Stimulated activated CD8-positive, alpha-beta memory T cell treated with anti-CD3 and anti-CD28 coated beads, Interleukin-7, amount 100 ng/mL, for 1 hour (primary cell): ENCODE data around the gene PCDHA7.
"Not testable (repeated sequence)": the region's sequence is repeated elsewhere in the genome, so short reads cannot be mapped to it uniquely, and the experiment has no call there.

Experiments
- DNase-seq, 2 donors: peaks; one replicate each; pipeline ENCODE4 v3.0.0-alpha.2; 2020; ENCODE audit warnings: low read depth in 2 of 2

The PCDHA7 gene

GRCh38 chr5:140862441-140863295 lies 28.6 kb downstream of the PCDHA7 start:
- no peak for DNase-seq

GRCh38 chr5:140868721-140869554 lies 34.9 kb downstream of the PCDHA7 start, which contains the start of gene PCDHA11:
PCDHA11 (plus strand) TSS chr5:140868957; CDS start chr5:140869104, 147 bp downstream.
- DNase-seq: no peak

- no peak for DNase-seq
Measured at GRCh38 chr5:140869555-140869886, 35.5 kb downstream of the PCDHA7 start.

GRCh38 chr5:140870221-140871201 lies 36.4 kb downstream of the PCDHA7 start:
- no peak for DNase-seq

DNA sequence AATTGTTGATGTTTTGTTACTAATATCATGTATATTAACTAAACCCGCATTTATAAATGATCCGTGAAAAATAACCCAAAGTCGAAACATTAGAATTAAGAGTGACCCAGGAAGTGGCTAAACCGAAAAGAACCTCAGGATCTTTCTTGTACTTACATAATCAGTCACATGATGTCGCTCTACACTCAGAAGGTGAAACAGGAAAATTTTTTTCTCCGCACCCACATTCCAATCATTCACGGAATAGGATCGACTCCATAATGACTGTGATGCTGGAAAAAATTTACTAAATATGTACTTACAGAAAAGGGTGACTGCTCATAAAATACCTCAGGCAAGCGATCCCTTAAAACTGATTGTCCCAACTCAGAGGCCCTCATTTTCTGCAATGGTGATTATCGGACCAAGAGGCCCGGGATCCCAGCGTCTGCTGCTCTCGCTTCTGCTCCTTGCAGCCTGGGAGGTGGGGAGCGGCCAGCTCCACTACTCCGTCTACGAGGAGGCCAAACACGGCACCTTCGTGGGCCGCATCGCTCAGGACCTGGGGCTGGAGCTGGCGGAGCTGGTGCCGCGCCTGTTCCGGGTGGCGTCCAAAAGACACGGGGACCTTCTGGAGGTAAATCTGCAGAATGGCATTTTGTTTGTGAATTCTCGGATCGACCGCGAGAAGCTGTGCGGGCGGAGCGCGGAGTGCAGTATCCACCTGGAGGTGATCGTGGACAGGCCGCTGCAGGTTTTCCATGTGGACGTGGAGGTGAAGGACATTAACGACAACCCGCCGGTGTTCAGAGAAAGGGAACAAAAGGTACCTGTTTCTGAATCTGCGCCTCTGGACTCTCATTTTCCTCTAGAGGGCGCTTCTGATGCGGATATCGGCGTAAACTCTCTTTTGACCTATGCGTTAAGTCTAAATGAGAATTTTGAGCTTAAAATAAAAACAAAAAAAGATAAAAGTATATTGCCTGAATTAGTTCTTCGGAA lies 41.3 kb downstream of the PCDHA7 start, which contains the start of gene PCDHA12:
PCDHA12 (plus strand) TSS at position 224 of the 981 bp plus-strand sequence; CDS start at position 389, 165 bp downstream.
- no peak for DNase-seq

- DNase-seq: not testable (repeated sequence)
Measured at GRCh38 chr5:140876541-140877261, 42.6 kb downstream of the PCDHA7 start.

- DNase-seq: no peak
Measured at GRCh38 chr5:140877262-140877581, 43.2 kb downstream of the PCDHA7 start.

- no peak for DNase-seq
Measured at GRCh38 chr5:140881889-140882590, 48.0 kb downstream of the PCDHA7 start, which contains the start of gene PCDHA13. PCDHA13 (plus strand) TSS chr5:140882124; CDS start chr5:140882269, 145 bp downstream.

- no peak for DNase-seq
Measured at GRCh38 chr5:140882591-140882899, 48.5 kb downstream of the PCDHA7 start.

- no peak for DNase-seq
Measured at GRCh38 chr5:140883373-140883772, 49.3 kb downstream of the PCDHA7 start.

DNA sequence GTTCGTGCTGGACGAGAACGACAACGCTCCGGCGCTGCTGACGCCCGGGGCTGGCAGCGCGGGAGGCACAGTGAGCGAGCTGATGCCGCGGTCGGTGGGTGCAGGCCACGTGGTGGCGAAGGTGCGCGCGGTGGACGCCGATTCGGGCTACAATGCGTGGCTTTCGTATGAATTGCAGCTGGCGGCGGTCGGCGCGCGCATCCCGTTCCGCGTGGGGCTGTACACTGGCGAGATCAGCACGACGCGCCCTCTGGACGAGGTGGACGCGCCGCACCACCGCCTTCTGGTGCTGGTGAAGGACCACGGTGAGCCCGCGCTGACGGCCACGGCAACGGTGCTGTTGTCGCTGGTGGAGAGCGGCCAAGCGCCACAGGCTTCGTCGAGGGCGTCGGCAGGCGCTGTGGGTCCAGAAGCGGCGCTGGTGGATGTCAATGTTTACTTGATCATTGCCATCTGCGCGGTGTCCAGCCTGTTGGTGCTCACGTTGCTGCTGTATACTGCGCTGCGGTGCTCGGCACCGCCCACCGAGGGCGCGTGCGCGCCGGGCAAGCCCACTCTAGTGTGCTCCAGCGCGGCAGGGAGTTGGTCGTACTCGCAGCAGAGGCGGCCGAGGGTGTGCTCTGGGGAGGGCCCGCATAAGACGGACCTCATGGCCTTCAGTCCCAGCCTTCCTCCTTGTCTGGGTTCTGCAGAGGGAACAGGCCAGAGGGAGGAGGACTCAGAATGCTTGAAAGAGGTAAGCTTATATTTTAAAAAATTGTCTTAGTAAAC lies 50.0 kb downstream of the PCDHA7 start:
- DNase-seq: no peak
